Upper lobe of right lung (tissue), 1 donor: Measurements from ENCODE around the gene GNL2. TPM values are rescaled to one million over a fixed set of nuclear protein-coding genes. Genes with fewer than 3 reads are reported as not detected.
A peak's percentile ranks its signal among the peaks of the same experiment; 100 is the strongest.

Experiments
- ATAC-seq: fragments of 200-7000 bp; cut with Tn5 transposase; one replicate; pipeline ENCODE4 v1.9.1; 2020; ENCODE audit warnings: mild to moderate bottlenecking, moderate library complexity
- DNase-seq: peaks from one replicate; pipeline ENCODE4 v3.0.0-alpha.2; 2020
- H3K27ac ChIP-seq: fragments of 200-600 bp; one replicate; pipeline ENCODE4 v1.8.0; 2022
- H3K27me3 ChIP-seq: fragments of 200-600 bp; one replicate; pipeline ENCODE4 v1.8.0; 2022; ENCODE audit warnings: mild to moderate bottlenecking
- H3K36me3 ChIP-seq: fragments of 200-600 bp; one replicate; pipeline ENCODE4 v1.8.0; 2022
- H3K4me1 ChIP-seq: fragments of 200-600 bp; one replicate; pipeline ENCODE4 v1.8.0; 2022
- H3K4me3 ChIP-seq: fragments of 200-600 bp; one replicate; pipeline ENCODE4 v1.8.0; 2022; ENCODE audit warnings: mild to moderate bottlenecking
- H3K9me3 ChIP-seq: fragments of 200-600 bp; one replicate; pipeline ENCODE4 v1.8.0; 2022
- intact Hi-C: fragments of 100-400 bp; cut with DNase I; formaldehyde crosslinking; loops from one replicate; pipeline ENCODE4 v1.11.0; 2022
- total RNA-seq: library from RNA; stranded (reverse); fragmentation: NEBNext Ultra II Directional; extraction: Animal tissue kit (Norgen Biotek cat#: 25700); gene quantifications from one replicate; pipeline ENCODE4 v1.2.1, GENCODE V29; 2021
- TF ChIP-seq, protein P1 (sequence below): fragments of 200-600 bp; IDR thresholded peaks from one replicate; pipeline ENCODE4 v1.8.0; 2022; ENCODE audit warnings: antibody characterized with exemption
- donor health status: DM: no; HTN: yes; CAD: no; lungs with severe emphysema.

The GNL2 gene
- total RNA-seq, 1 donor from 2014 or later, result 36.5 TPM

DNA sequence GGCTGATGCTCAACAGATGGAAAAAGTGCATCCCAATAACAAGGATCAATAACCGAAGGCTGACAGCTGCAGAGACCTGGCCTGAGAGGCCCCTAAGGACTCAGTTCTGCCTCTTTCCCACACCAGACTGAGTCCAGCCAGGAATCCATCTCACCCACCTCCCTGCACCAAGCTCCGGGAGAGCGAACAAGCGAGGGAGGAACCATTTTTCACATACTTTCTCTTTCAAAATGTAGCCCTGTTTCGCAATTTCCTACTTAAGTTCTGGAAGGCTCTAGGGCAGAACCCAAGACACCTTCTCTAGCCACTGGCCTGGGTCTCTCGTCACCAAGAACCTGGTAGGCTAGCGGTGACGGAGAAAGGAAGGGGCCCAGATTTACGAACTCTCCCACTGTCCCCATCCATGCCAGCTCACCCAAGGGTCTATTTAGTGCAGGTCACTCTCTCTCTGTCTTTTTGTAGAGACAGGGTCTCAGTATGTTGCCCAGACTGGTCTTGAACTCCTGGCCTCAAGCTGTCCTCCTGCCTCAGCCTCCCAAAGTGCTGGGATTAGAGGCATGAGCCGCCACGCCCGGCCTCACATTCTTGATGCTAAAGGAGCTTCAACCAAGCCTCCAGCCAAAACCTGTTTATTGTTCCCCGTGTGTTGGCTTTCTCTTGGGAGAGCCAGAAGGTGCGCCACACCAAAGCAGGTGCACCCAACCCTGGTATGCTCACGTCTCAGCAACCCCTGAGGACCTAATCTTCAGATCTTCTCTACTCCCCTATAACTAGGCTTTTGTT, 10.9 kb upstream of the GNL2 start:
- Histone ChIP-seq H3K4me3 (no peak overlapping the region), H3K4me1 (peaks cover 13% of the 10 kb centered on the region), H3K27ac (peak overlapping the region; percentile 67), H3K27me3 (no peaks in the 10 kb centered on the region), H3K36me3 (no peaks in the 10 kb centered on the region), H3K9me3 (no peaks in the 10 kb centered on the region)
- peak; percentile 66 for ATAC-seq
- intact Hi-C loops, result loop anchor here (10.0 kb wide), 1 partner anchor 78 kb away; no protein-coding TSS in a partner anchor
- no peak for DNase-seq
- TF ChIP-seq, protein P1, sequence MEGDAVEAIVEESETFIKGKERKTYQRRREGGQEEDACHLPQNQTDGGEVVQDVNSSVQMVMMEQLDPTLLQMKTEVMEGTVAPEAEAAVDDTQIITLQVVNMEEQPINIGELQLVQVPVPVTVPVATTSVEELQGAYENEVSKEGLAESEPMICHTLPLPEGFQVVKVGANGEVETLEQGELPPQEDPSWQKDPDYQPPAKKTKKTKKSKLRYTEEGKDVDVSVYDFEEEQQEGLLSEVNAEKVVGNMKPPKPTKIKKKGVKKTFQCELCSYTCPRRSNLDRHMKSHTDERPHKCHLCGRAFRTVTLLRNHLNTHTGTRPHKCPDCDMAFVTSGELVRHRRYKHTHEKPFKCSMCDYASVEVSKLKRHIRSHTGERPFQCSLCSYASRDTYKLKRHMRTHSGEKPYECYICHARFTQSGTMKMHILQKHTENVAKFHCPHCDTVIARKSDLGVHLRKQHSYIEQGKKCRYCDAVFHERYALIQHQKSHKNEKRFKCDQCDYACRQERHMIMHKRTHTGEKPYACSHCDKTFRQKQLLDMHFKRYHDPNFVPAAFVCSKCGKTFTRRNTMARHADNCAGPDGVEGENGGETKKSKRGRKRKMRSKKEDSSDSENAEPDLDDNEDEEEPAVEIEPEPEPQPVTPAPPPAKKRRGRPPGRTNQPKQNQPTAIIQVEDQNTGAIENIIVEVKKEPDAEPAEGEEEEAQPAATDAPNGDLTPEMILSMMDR, result no peak

DNA sequence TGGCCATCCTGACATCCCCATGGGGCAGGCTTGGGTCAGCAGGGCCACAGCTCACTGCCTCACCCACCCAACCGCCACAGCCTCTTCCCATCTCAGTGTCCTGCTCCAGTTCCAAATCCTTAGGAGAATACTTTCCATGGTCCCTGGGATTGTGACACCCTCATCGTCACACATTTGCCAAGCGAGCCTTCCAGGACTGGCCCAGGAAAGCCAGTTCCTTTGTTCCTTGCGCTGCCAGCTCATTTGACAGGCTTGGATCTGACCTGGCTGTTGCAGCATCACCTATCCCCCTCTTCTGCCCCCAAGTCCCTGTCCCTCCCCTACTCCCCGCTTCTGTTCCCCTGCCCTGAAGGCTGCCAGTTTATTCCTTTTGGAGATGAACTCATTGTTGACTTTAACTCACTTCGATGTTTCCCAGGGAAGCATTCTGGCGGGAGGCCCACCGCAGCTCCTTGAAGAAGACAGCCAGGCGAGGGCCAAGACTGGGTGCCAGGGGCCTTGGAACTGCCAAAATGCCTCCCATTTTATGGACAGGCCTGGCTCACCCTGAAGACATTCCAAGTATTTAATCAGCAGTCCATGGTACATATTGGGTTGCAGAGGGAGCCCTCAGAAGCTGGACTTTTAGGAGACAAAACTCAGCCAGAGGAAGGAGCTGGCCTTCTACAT, 10.2 kb upstream of the GNL2 start:
- H3K36me3 ChIP-seq, result no peaks in the 10 kb centered on the region
- no peaks in the 10 kb centered on the region for H3K27me3 ChIP-seq
- DNase-seq (no peak), ATAC-seq (peak; percentile 25)
- TF ChIP-seq, protein P1, result no peak
- intact Hi-C loops, result loop anchor here (10.0 kb wide), 1 partner anchor 79 kb away; no protein-coding TSS in a partner anchor
- peak overlapping the region; percentile 67 for H3K27ac ChIP-seq
- H3K9me3 ChIP-seq, result no peaks in the 10 kb centered on the region
- H3K4me1 ChIP-seq, result peaks cover 13% of the 10 kb centered on the region
- H3K4me3 ChIP-seq, result no peak overlapping the region

DNA sequence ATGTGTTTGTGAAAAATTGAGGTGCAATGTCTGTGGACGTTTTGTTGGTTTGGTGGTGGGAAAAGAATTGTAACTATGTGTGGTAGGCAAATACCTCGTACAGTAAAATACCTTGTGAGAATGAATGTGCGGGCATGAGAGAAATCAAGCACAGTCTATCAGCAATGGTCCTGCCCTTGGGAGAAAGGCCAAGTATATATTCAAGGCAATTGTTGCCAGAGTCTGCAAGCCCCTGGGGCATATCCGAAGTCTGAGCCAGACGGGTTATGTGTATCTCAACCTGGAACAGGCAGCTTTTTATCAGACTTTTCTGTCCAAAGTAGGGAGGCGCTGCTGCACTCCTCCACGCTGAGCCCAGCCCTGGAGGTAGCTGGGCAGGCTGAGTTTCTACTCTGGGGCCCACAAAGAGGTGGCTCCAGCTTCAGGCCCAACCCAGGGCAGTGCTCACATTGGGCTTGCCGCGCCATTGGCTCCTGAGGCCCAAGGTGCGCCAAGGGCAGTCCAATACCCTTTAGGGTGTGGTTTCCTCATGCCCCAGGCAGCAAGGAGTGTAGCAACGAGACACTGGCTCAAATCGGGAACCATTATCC, 9.4 kb upstream of the GNL2 start:
- ATAC-seq (peak; percentile 16), DNase-seq (no peak)
- H3K4me1 ChIP-seq, result peaks cover 13% of the 10 kb centered on the region
- intact Hi-C loops, result loop anchor here (10.0 kb wide), 1 partner anchor 80 kb away; no protein-coding TSS in a partner anchor
- H3K27ac ChIP-seq, result peak overlapping the region; percentile 67
- TF ChIP-seq, protein P1, result no peak
- H3K9me3 ChIP-seq, result no peaks in the 10 kb centered on the region
- H3K36me3 ChIP-seq, result no peaks in the 10 kb centered on the region
- no peaks in the 10 kb centered on the region for H3K27me3 ChIP-seq
- no peak overlapping the region for H3K4me3 ChIP-seq

DNA sequence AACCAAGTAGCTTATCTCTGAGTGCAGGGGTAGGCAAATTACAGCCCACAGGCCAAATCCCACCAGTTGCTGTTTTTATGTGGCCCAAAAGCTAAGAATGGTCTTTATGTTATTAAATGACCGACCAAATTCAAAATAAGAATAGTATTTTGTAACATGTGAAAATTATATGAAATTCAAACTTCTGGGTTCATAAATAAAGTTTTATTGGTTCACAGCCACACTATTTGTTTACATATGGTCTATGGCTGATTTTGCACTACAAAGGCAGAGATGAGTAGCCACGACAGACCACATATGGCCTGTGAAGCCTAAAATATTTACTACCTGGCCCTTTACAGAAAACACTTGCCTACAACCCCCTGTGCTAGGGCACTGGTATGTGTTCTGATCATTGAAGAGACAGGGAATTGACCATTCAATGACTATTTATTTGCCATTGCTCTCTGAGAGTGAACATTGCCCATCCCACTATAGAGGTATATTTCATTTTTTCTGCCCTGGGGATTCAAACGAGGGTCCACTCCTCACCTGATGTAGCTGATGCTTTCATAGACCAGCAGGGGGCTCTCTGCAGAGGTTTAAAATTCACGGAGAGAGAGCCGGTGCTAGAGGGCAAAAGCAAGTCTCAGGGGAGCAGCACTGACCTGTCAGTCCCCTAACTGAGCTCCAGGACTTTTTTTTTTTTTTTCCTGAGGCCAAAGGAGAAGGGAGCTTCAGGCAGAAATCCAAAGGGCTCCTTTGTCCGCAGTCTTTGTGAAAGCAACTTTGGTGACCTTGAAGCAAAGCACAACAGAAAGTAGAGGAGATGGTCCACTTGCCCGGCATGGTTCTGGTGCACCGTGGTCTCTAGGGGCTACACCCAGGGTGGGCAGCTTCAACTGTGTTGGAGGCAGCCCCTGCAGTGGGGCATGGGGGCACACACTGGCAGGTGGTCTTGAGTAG, 7.3 kb upstream of the GNL2 start:
- TF ChIP-seq, protein P1, result peak; percentile 68
- peak; percentile 58 for ATAC-seq
- peaks cover 13% of the 10 kb centered on the region for H3K4me1 ChIP-seq
- no peak overlapping the region for H3K27ac ChIP-seq
- no peaks in the 10 kb centered on the region for H3K9me3 ChIP-seq
- H3K36me3 ChIP-seq, result no peaks in the 10 kb centered on the region
- no peaks in the 10 kb centered on the region for H3K27me3 ChIP-seq
- DNase-seq, result no peak
- no peak overlapping the region for H3K4me3 ChIP-seq
- intact Hi-C loops, result loop anchor here (10.0 kb wide), 1 partner anchor 82 kb away; no protein-coding TSS in a partner anchor

DNA sequence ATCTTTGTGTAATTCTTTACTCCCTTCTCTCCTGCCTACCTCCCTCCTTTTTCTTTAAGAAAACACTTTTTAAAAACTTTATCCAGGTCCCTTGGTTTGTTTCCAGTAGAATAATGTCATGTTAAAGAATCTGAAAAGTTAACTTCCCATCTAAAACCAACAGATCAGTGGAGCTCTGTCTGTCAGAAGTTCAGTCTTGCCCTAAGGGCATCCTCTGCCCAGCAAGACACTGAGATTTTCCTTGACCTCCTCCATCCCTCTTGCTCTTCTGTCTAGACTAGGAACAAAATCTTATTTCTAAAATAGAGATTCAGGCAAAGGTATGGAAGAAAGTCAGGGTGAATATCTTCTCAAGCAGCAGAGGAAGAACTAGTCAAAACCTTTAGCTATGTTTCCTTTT, 5.7 kb upstream of the GNL2 start:
- ATAC-seq (no peak), DNase-seq (no peak)
- H3K4me1 ChIP-seq, result peaks cover 13% of the 10 kb centered on the region
- H3K27ac ChIP-seq, result no peak overlapping the region
- TF ChIP-seq, protein P1, result no peak
- intact Hi-C loops, result loop anchor here (10.0 kb wide), 1 partner anchor 83 kb away; no protein-coding TSS in a partner anchor
- H3K27me3 ChIP-seq, result no peaks in the 10 kb centered on the region
- no peaks in the 10 kb centered on the region for H3K36me3 ChIP-seq
- H3K9me3 ChIP-seq, result no peaks in the 10 kb centered on the region
- H3K4me3 ChIP-seq, result no peak overlapping the region
